ENCODE data around the gene RANBP9.

DNA sequence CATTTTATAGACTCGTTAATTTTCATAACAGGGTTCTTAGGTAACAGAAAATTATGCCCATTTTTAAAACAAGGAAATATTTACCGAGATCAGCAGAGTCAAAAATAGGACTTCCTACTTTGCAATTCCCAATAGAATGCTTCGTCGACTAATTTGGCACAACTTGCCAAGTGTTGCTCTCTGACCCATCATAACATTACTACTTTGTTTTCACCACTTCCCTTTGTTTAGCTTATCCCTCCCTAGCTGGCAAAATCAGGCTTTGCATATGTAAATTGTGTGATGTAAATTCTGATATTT is 914 bp upstream of the RANBP9 start:
- TF ChIP-seq CTCF (IDR thresholded peaks at IDR 0.05) = no peak
- no peak for TF ChIP-seq POLR2A (IDR thresholded peaks at IDR 0.05)

Data from right lobe of liver (tissue), 4 donors.